ENCODE measurements around the gene CALU.
A peak's percentile ranks its signal among the peaks of the same experiment; 100 is the strongest.

Gene CALU

GRCh38 chr7:128785738-128786137 is 46.6 kb downstream of the CALU start:
- H3K4me3 ChIP-seq (ENCODE audit: low read depth, low read length), result no peak overlapping the region
- no peak for TF ChIP-seq CTCF (IDR thresholded peaks at IDR 0.05; ENCODE audit: borderline replicate concordance, insufficient read depth, low read depth, low read length)

- no peak for TF ChIP-seq CTCF (IDR thresholded peaks at IDR 0.05; ENCODE audit: borderline replicate concordance, insufficient read depth, low read depth, low read length)
- H3K4me3 ChIP-seq (ENCODE audit: low read depth, low read length), result no peak overlapping the region
Observed at GRCh38 chr7:128788446-128789412, 49.6 kb downstream of the CALU start.

GRCh38 chr7:128790315-128791041 is 51.3 kb downstream of the CALU start:
- TF ChIP-seq CTCF (IDR thresholded peaks at IDR 0.05; ENCODE audit: borderline replicate concordance, insufficient read depth, low read depth, low read length), result no peak
- H3K4me3 ChIP-seq (ENCODE audit: low read depth, low read length), result peak overlapping the region; percentile 77

GRCh38 chr7:128791121-128791971 is 52.2 kb downstream of the CALU start, which contains the start of gene CCDC136:
Gene CCDC136 (plus strand): TSS chr7:128791968. CDS start chr7:128792412, 444 bp downstream.
- no peak for TF ChIP-seq CTCF (IDR thresholded peaks at IDR 0.05; ENCODE audit: borderline replicate concordance, insufficient read depth, low read depth, low read length)
- peak within 1 kb of the TSS; percentile 77 for H3K4me3 ChIP-seq (ENCODE audit: low read depth, low read length)

GRCh38 chr7:128791972-128792327 is 52.8 kb downstream of the CALU start:
- peak overlapping the region; percentile 77 for H3K4me3 ChIP-seq (ENCODE audit: low read depth, low read length)
- no peak for TF ChIP-seq CTCF (IDR thresholded peaks at IDR 0.05; ENCODE audit: borderline replicate concordance, insufficient read depth, low read depth, low read length)

GRCh38 chr7:128792471-128793180 is 53.5 kb downstream of the CALU start:
- H3K4me3 ChIP-seq (ENCODE audit: low read depth, low read length), result no peak overlapping the region
- no peak for TF ChIP-seq CTCF (IDR thresholded peaks at IDR 0.05; ENCODE audit: borderline replicate concordance, insufficient read depth, low read depth, low read length)
